Panc1 (cell line): ENCODE results near the gene UROC1. TPM values are rescaled to one million over a fixed set of nuclear protein-coding genes. Genes with fewer than 3 reads are reported as not detected.

Experiments used
- ATAC-seq: fragments of 200-7000 bp; cut with Tn5 transposase; 2 replicates; pipeline ENCODE4 v1.9.1; 2020; ENCODE audit warnings: mild to moderate bottlenecking, moderate library complexity
- BruUV-seq: library from RNA; stranded (reverse); fragments of 400-500 nt; replicated peaks from 2 replicates; lab custom pipeline; 2021; lab: Mats Ljungman, UMichigan
- CTCF ChIA-PET: fragments of 300-600 bp; sonication (Branson Sonifier 250); formaldehyde crosslinking; loops from one replicate; lab custom pipeline; 2022; ENCODE audit warnings: antibody characterized with exemption; lab: Charles Lee
- POLR2A ChIA-PET: fragments of 300-600 bp; sonication (Branson Sonifier 250); formaldehyde crosslinking; loops from one replicate; lab custom pipeline; 2022; ENCODE audit warnings: antibody characterized with exemption; lab: Charles Lee
- DNase-seq: peaks from one replicate; pipeline ENCODE4 v3.0.0-alpha.2; 2010; ENCODE audit warnings: low read depth, low spot score
- H3K27ac ChIP-seq: 2 replicates; pipeline ENCODE4 v1.5.1; 2011; ENCODE audit warnings: mild to moderate bottlenecking, low read length, inconsistent platforms
- H3K27me3 ChIP-seq: fragments of 200-500 bp; sonication (Bioruptor generic); 2 replicates; pipeline ENCODE4 v1.6.0; 2014; ENCODE audit warnings: low read length, inconsistent platforms; ENCODE audit not compliant: control insufficient read depth, insufficient read depth
- H3K36me3 ChIP-seq: fragments of 200-500 bp; sonication (Bioruptor generic); 2 replicates; pipeline ENCODE4 v1.5.1; 2014; ENCODE audit warnings: inconsistent platforms, mild to moderate bottlenecking, low read length, moderate library complexity; ENCODE audit not compliant: control insufficient read depth, insufficient read depth
- H3K4me1 ChIP-seq: 2 replicates; pipeline ENCODE4 v1.5.1; 2011; ENCODE audit warnings: inconsistent platforms, mild to moderate bottlenecking, low read length, moderate library complexity; ENCODE audit not compliant: control insufficient read depth, insufficient read depth
- H3K4me3 ChIP-seq, 2 experiments: 2 replicates each; pipeline ENCODE4 v1.5.1; 2011 to 2012; ENCODE audit warnings: low read depth in 2 of 2, low read length in 2 of 2, mild to moderate bottlenecking in 2 of 2, inconsistent platforms in 1 of 2, moderate library complexity in 1 of 2
- H3K9me3 ChIP-seq: fragments of 200-500 bp; sonication (Bioruptor generic); 2 replicates; pipeline ENCODE4 v1.5.1; 2014; ENCODE audit warnings: low read depth, mild to moderate bottlenecking, inconsistent platforms, low read length, moderate library complexity; ENCODE audit not compliant: control insufficient read depth, insufficient read depth
- POLR2AphosphoS5 ChIP-seq: IDR thresholded peaks from 2 replicates; pipeline ENCODE4 v1.6.1; 2012; ENCODE audit warnings: mild to moderate bottlenecking, low read depth, low read length, moderate library complexity
- SIN3A ChIP-seq: IDR thresholded peaks from 2 replicates; pipeline ENCODE4 v1.6.1; 2012; ENCODE audit warnings: low read depth, mild to moderate bottlenecking, low read length, moderate library complexity, borderline replicate concordance; ENCODE audit not compliant: insufficient read depth
- TCF7L2 ChIP-seq: IDR thresholded peaks from 2 replicates; pipeline ENCODE4 v1.6.1; 2011; ENCODE audit warnings: mild to moderate bottlenecking, low read depth, low read length, inconsistent platforms
- in situ Hi-C: cut with HindIII; loops from 2 replicates; pipeline ENCODE4 v1.10.0; 2016; ENCODE audit warnings: low sequenced_read_pairs, low pct_unique_long_range_greater_than_20kb
- intact Hi-C: fragments of 100-400 bp; cut with micrococcal nuclease; formaldehyde crosslinking; loops from one replicate; pipeline ENCODE4 v1.10.0; 2022; ENCODE audit not compliant: unreplicated experiment
- total RNA-seq: library from RNA; stranded (reverse); gene quantifications from one replicate; pipeline ENCODE4 v1.2.1, GENCODE V29; 2021; ENCODE audit not compliant: unreplicated experiment
- TF ChIP-seq, protein P1 (sequence below), 2 experiments: IDR thresholded peaks; 2 replicates each; pipeline ENCODE4 v1.6.1; 2011 to 2012; ENCODE audit warnings: low read depth in 2 of 2, control low read depth in 1 of 2, low read length in 1 of 2, mild to moderate bottlenecking in 1 of 2, moderate library complexity in 1 of 2; ENCODE audit not compliant: insufficient read depth in 1 of 2
- TF ChIP-seq, protein P2 (sequence below): fragments of 450-650 bp; IDR thresholded peaks from 2 replicates; pipeline ENCODE4 v1.5.1; 2017; ENCODE audit warnings: mild to moderate bottlenecking

The UROC1 gene
- total RNA-seq, 1 experiment from 2014 or later: not detected

DNA sequence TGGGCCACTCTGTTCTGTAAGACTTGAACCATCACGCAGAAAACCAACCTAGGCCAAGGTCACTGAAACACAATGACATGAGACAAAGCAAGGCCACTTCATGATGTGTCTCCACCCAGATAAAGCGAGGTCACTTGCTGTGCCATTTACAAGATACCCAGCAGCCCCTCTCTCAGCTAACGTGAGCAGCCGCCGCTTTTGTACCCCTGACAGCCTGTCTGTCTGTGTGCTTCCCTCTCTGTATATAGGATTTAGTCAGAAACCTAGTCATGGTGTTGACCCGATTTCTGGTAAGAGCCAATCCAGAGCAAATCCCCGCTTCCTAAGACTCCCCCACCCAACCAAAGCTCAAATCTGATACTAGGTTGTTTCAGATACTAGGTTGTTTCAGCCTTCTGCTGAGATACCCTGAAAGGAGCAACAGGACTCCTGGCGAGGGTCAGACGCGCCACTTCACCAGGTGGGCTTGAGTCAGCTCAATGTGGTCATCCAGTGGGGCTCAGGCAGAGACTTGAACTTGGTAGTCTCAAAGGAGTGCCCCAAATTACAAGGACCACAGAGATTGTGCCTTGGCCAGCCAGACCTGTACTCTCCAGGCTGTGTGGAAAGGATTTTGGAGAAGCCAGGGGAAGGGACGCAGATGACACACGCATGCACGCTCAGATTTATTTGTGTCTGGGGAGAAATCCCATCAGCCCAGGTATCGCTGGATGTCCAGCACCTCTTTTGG, 38.8 kb downstream of the UROC1 start:
- Histone ChIP-seq H3K4me3 (no peak overlapping the region), H3K27me3 (no peaks in the 10 kb centered on the region), H3K9me3 (no peaks in the 10 kb centered on the region), H3K36me3 (peaks cover 2% of the 10 kb centered on the region; the same call in 1 of the 2 replicates), H3K4me1 (peaks cover 1% of the 10 kb centered on the region; the same call in 1 of the 2 replicates), H3K27ac (no peak overlapping the region)
- intact Hi-C loops: no loop called here
- in situ Hi-C loops: no loop called here
- ChIA-PET CTCF (no interaction called here), POLR2A (no interaction called here)
- ATAC-seq (no peak), DNase-seq (no peak)
- TF ChIP-seq, protein P1, sequence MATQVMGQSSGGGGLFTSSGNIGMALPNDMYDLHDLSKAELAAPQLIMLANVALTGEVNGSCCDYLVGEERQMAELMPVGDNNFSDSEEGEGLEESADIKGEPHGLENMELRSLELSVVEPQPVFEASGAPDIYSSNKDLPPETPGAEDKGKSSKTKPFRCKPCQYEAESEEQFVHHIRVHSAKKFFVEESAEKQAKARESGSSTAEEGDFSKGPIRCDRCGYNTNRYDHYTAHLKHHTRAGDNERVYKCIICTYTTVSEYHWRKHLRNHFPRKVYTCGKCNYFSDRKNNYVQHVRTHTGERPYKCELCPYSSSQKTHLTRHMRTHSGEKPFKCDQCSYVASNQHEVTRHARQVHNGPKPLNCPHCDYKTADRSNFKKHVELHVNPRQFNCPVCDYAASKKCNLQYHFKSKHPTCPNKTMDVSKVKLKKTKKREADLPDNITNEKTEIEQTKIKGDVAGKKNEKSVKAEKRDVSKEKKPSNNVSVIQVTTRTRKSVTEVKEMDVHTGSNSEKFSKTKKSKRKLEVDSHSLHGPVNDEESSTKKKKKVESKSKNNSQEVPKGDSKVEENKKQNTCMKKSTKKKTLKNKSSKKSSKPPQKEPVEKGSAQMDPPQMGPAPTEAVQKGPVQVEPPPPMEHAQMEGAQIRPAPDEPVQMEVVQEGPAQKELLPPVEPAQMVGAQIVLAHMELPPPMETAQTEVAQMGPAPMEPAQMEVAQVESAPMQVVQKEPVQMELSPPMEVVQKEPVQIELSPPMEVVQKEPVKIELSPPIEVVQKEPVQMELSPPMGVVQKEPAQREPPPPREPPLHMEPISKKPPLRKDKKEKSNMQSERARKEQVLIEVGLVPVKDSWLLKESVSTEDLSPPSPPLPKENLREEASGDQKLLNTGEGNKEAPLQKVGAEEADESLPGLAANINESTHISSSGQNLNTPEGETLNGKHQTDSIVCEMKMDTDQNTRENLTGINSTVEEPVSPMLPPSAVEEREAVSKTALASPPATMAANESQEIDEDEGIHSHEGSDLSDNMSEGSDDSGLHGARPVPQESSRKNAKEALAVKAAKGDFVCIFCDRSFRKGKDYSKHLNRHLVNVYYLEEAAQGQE (IDR thresholded peaks at IDR 0.05; ENCODE audit: insufficient read depth in 1 of 2, low read depth in 2 of 2, low read length in 1 of 2): no peak
- TF ChIP-seq, protein P2, sequence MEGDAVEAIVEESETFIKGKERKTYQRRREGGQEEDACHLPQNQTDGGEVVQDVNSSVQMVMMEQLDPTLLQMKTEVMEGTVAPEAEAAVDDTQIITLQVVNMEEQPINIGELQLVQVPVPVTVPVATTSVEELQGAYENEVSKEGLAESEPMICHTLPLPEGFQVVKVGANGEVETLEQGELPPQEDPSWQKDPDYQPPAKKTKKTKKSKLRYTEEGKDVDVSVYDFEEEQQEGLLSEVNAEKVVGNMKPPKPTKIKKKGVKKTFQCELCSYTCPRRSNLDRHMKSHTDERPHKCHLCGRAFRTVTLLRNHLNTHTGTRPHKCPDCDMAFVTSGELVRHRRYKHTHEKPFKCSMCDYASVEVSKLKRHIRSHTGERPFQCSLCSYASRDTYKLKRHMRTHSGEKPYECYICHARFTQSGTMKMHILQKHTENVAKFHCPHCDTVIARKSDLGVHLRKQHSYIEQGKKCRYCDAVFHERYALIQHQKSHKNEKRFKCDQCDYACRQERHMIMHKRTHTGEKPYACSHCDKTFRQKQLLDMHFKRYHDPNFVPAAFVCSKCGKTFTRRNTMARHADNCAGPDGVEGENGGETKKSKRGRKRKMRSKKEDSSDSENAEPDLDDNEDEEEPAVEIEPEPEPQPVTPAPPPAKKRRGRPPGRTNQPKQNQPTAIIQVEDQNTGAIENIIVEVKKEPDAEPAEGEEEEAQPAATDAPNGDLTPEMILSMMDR: no peak
- no peak for TF ChIP-seq TCF7L2
- BruUV-seq: no TSS peak

DNA sequence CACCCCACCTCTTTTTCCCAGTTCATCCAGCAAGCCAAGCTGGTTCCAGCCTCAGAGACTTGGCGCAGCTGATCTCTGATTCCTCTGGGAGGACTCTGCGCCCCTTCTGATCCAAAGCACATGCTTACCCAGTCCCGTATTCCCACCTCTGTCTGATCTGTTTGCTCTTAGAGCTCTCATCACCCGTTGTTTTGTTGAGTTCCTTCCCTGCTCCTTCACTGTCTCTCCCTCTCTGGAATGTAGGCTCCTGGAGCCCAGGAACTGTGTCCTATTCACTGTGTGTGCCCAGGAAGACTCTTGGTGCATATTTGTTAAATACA, 40.6 kb downstream of the UROC1 start:
- BruUV-seq: no TSS peak
- TF ChIP-seq POLR2AphosphoS5 (no peak), TCF7L2 (no peak), SIN3A (no peak)
- TF ChIP-seq, protein P1 (IDR thresholded peaks at IDR 0.05; ENCODE audit: insufficient read depth in 1 of 2, low read depth in 2 of 2, low read length in 1 of 2): no peak
- H3K4me1 ChIP-seq: peaks cover 19% of the 10 kb centered on the region
- in situ Hi-C loops: no loop called here
- no peak overlapping the region for H3K4me3 ChIP-seq
- H3K27ac ChIP-seq: no peak overlapping the region
- intact Hi-C loops: no loop called here
- DNase-seq (no peak), ATAC-seq (no peak)
- H3K27me3 ChIP-seq: no peaks in the 10 kb centered on the region
- ChIA-PET POLR2A (no interaction called here), CTCF (no interaction called here)
- no peaks in the 10 kb centered on the region for H3K9me3 ChIP-seq
- H3K36me3 ChIP-seq: peaks cover 3% of the 10 kb centered on the region; the same call in 1 of the 2 replicates
